GM12891 (cell line): ENCODE measurements around the gene DPEP1.

ENCODE experiments used
- POLR2A ChIP-seq: IDR thresholded peaks from 2 replicates; pipeline ENCODE4 v1.6.1; 2011; ENCODE audit warnings: low read depth, low read length, control low read depth
- POLR2AphosphoS5 ChIP-seq: IDR thresholded peaks from 2 replicates; pipeline ENCODE4 v1.6.1; 2011; ENCODE audit warnings: low read depth, low read length, control low read depth
- POU2F2 ChIP-seq: IDR thresholded peaks from 2 replicates; pipeline ENCODE4 v1.6.1; 2011; ENCODE audit warnings: low read depth, mild to moderate bottlenecking, control low read depth, low read length, moderate library complexity
- TAF1 ChIP-seq: IDR thresholded peaks from 2 replicates; pipeline ENCODE4 v1.6.1; 2011; ENCODE audit warnings: low read depth, low read length, control low read depth

GRCh38 chr16:89613231-89613953 is at the start of gene DPEP1:
- TF ChIP-seq POLR2AphosphoS5, result no peak
- no peak for TF ChIP-seq POLR2A
- TF ChIP-seq TAF1, result no peak
- TF ChIP-seq POU2F2, result no peak
